Gastroesophageal sphincter (tissue), 4 donors: ENCODE measurements around the gene ANKRD60. TPM values are rescaled to one million over a fixed set of nuclear protein-coding genes. Genes with fewer than 3 reads are reported as not detected.

Experiments
- ATAC-seq: fragments of 150-250 bp; one replicate; pipeline ENCODE4 v1.9.1; 2016; ENCODE audit warnings: mild to moderate bottlenecking, moderate library complexity
- H3K27ac ChIP-seq, 4 donors: fragments of 200-600 bp; sonication (generic) in 3 of 4; 1 replicate in 3 of 4; 2 replicates in 1 of 4; pipeline ENCODE4 v1.5.1; 2016 to 2019
- H3K27me3 ChIP-seq: fragments of 200-600 bp; sonication (generic); one replicate; pipeline ENCODE4 v1.5.1; 2019
- H3K36me3 ChIP-seq, 2 donors: fragments of 200-600 bp; sonication (generic); one replicate each; pipeline ENCODE4 v1.5.1; 2019; ENCODE audit warnings: control low read depth in 1 of 2
- H3K4me1 ChIP-seq, 3 donors: fragments of 200-600 bp; sonication (generic); 1 replicate in 2 of 3; 2 replicates in 1 of 3; pipeline ENCODE4 v1.5.1; 2016 to 2019; ENCODE audit warnings: control low read depth in 2 of 3
- H3K4me3 ChIP-seq, 2 donors: fragments of 200-600 bp; sonication (generic); one replicate each; pipeline ENCODE4 v1.5.1; 2019; ENCODE audit warnings: mild to moderate bottlenecking in 1 of 2, moderate library complexity in 1 of 2
- H3K9me3 ChIP-seq, 3 donors: fragments of 200-600 bp; sonication (generic); one replicate each; pipeline ENCODE4 v1.5.1; 2017 to 2019; ENCODE audit warnings: control low read depth in 2 of 3
- CTCF ChIP-seq, 4 experiments: fragments of 200-600 bp in 2 of 4; fragments of 450-650 bp in 2 of 4; sonication (generic) in 1 of 4; IDR thresholded peaks; one replicate each; pipeline ENCODE4 v1.5.1; 2017 to 2019; ENCODE audit warnings: antibody characterized with exemption in 4 of 4, mild to moderate bottlenecking in 2 of 4, moderate library complexity in 2 of 4
- EP300 ChIP-seq: sonication (generic); formaldehyde crosslinking; IDR thresholded peaks from one replicate; pipeline ENCODE4 v1.6.1; 2017; ENCODE audit warnings: antibody characterized with exemption, mild to moderate bottlenecking
- POLR2A ChIP-seq, 2 donors: fragments of 450-650 bp; IDR thresholded peaks; one replicate each; pipeline ENCODE4 v1.6.1; 2017; ENCODE audit warnings: antibody characterized with exemption in 2 of 2, mild to moderate bottlenecking in 2 of 2, moderate library complexity in 1 of 2
- POLR2AphosphoS5 ChIP-seq: sonication (generic); formaldehyde crosslinking; IDR thresholded peaks from one replicate; pipeline ENCODE4 v1.6.1; 2017; ENCODE audit warnings: antibody characterized with exemption
- WGBS, 2 donors: methylation state at CpG; one replicate each; pipeline ENCODE4 v1.1.5; 2018; ENCODE audit warnings: low coverage in 1 of 2; 5-methylcytosine and 5-hydroxymethylcytosine counted together
- total RNA-seq, 4 donors: library from RNA; depleted of rRNA; stranded (reverse); fragments of >200 nt; gene quantifications; one replicate each; pipeline ENCODE4 v1.1.0, GENCODE V29; 2016

ANKRD60 gene
- total RNA-seq, 4 donors from 2014 or later = not detected

GRCh38 chr20:58233393-58233792, 4.9 kb upstream of the ANKRD60 start:
- Histone ChIP-seq H3K4me1 (peaks cover 0 to 21% (median 0%) of the 10 kb centered on the region in 3 donors), H3K4me3 (no peak overlapping the region), H3K27ac (no peak overlapping the region), H3K9me3 (no peaks in the 10 kb centered on the region), H3K36me3 (peaks cover 0 to 42% of the 10 kb centered on the region in 2 donors), H3K27me3 (peaks cover 10% of the 10 kb centered on the region)
- TF ChIP-seq EP300 = no peak
- TF ChIP-seq POLR2A (IDR thresholded peaks at IDR 0.05) = no peak
- no peak for TF ChIP-seq CTCF (IDR thresholded peaks at IDR 0.05)
- TF ChIP-seq POLR2AphosphoS5 = no peak
- ATAC-seq = no peak
- WGBS, 2 donors = 90 to 92% methylated on average over 4 to 8 of the region's 8 CpGs

GRCh38 chr20:58231683-58232082, 3.2 kb upstream of the ANKRD60 start:
- no peak for TF ChIP-seq EP300
- no peak for TF ChIP-seq POLR2A (IDR thresholded peaks at IDR 0.05)
- TF ChIP-seq CTCF (IDR thresholded peaks at IDR 0.05) = no peak
- TF ChIP-seq POLR2AphosphoS5 = no peak

GRCh38 chr20:58229198-58229798, 845 bp upstream of the ANKRD60 start:
- WGBS, 2 donors = 78 to 86% methylated on average over 10 to 14 of the region's 14 CpGs
- peaks cover 41% of the 10 kb centered on the region for H3K27me3 ChIP-seq
- no peak overlapping the region for H3K27ac ChIP-seq
- no peak for TF ChIP-seq POLR2A (IDR thresholded peaks at IDR 0.05)
- no peak for TF ChIP-seq CTCF (IDR thresholded peaks at IDR 0.05)
- TF ChIP-seq POLR2AphosphoS5 = no peak
- peaks cover 0 to 14% (median 0%) of the 10 kb centered on the region in 3 donors for H3K4me1 ChIP-seq
- H3K4me3 ChIP-seq = no peak overlapping the region
- no peak for ATAC-seq
- no peaks in the 10 kb centered on the region for H3K9me3 ChIP-seq
- H3K36me3 ChIP-seq = peaks cover 0 to 31% of the 10 kb centered on the region in 2 donors

More at GRCh38 chr20:58231683-58232082, 3.2 kb upstream of the ANKRD60 start:
- peaks cover 0 to 40% of the 10 kb centered on the region in 2 donors for H3K36me3 ChIP-seq
- no peak overlapping the region for H3K27ac ChIP-seq
- 46 to 53% methylated on average over 3 to 6 of the region's 6 CpGs for WGBS, 2 donors
- peaks cover 27% of the 10 kb centered on the region for H3K27me3 ChIP-seq
- H3K9me3 ChIP-seq = no peaks in the 10 kb centered on the region
- ATAC-seq = no peak
- no peak overlapping the region for H3K4me3 ChIP-seq
- H3K4me1 ChIP-seq = peaks cover 0 to 19% (median 0%) of the 10 kb centered on the region in 3 donors

GRCh38 chr20:58228103-58228483, 360 bp downstream of the ANKRD60 start:
- peak; percentile 36 for ATAC-seq
- Histone ChIP-seq H3K4me3 (peak overlapping the region in 1 of 2 donors; percentile 38), H3K9me3 (no peaks in the 10 kb centered on the region)

More at GRCh38 chr20:58228103-58228483, 360 bp downstream of the ANKRD60 start:
- no peak overlapping the region for H3K27ac ChIP-seq
- H3K4me1 ChIP-seq = peaks cover 0 to 14% (median 0%) of the 10 kb centered on the region in 3 donors
- TF ChIP-seq EP300 = no peak
- no peak for TF ChIP-seq POLR2AphosphoS5
- no peak for TF ChIP-seq POLR2A (IDR thresholded peaks at IDR 0.05)
- no peak for TF ChIP-seq CTCF (IDR thresholded peaks at IDR 0.05)
- peaks cover 0 to 19% of the 10 kb centered on the region in 2 donors for H3K36me3 ChIP-seq
- peaks cover 41% of the 10 kb centered on the region for H3K27me3 ChIP-seq
- no CpG with 5 or more reads among the region's 29 CpGs for WGBS, 2 donors
